Heart left ventricle (tissue), 16 donors: ENCODE results near the gene RPL13. TPM values are rescaled to one million over a fixed set of nuclear protein-coding genes. Genes with fewer than 3 reads are reported as not detected.

ENCODE experiments used
- ATAC-seq, 4 donors: fragments of 200-7000 bp; cut with Tn5 transposase; one replicate each; pipeline ENCODE4 v1.9.1; 2020 to 2022; ENCODE audit warnings: moderate library complexity in 4 of 4, mild to moderate bottlenecking in 3 of 4, moderate number of reproducible peaks in 1 of 4
- DNase-seq, 5 donors: peaks; one replicate each; pipeline ENCODE4 v3.0.0-alpha.2; 2020
- H3K27ac ChIP-seq, 12 donors: fragments of 200-600 bp; sonication (generic) in 4 of 12; one replicate each; pipeline versions ENCODE4 v1.5.0 to v1.8.0; 2016 to 2022; ENCODE audit warnings: mild to moderate bottlenecking in 2 of 12
- H3K27me3 ChIP-seq, 9 donors: fragments of 200-600 bp; sonication (generic) in 2 of 9; one replicate each; pipeline versions ENCODE4 v1.5.1 to v1.8.0; 2016 to 2022; ENCODE audit warnings: mild to moderate bottlenecking in 3 of 9
- H3K36me3 ChIP-seq, 9 donors: fragments of 200-600 bp; sonication (generic) in 2 of 9; one replicate each; pipeline versions ENCODE4 v1.5.0 to v1.8.0; 2018 to 2022; ENCODE audit warnings: mild to moderate bottlenecking in 2 of 9
- H3K4me1 ChIP-seq, 12 donors: fragments of 200-600 bp; sonication (generic) in 4 of 12; one replicate each; pipeline versions ENCODE4 v1.5.0 to v1.8.0; 2016 to 2022; ENCODE audit warnings: mild to moderate bottlenecking in 3 of 12
- H3K4me3 ChIP-seq, 12 donors: fragments of 200-600 bp; sonication (generic) in 4 of 12; one replicate each; pipeline versions ENCODE4 v1.5.0 to v1.8.0; 2017 to 2022; ENCODE audit warnings: mild to moderate bottlenecking in 9 of 12, moderate library complexity in 4 of 12
- H3K9me3 ChIP-seq, 12 donors: fragments of 200-600 bp; sonication (generic) in 4 of 12; one replicate each; pipeline versions ENCODE4 v1.5.0 to v1.8.0; 2016 to 2022; ENCODE audit warnings: mild to moderate bottlenecking in 1 of 12
- POLR2A ChIP-seq, 2 donors: fragments of 450-650 bp; IDR thresholded peaks; one replicate each; pipeline ENCODE4 v1.6.1; 2017; ENCODE audit warnings: antibody characterized with exemption in 2 of 2, mild to moderate bottlenecking in 2 of 2, moderate library complexity in 2 of 2
- WGBS, 4 donors: extraction: QIAGEN DNeasy Blood & Tissue Kit in 2 of 4; methylation state at CpG; one replicate each; pipeline versions ENCODE4 v1.1.5 to v1.1.7; 2013 to 2018; 5-methylcytosine and 5-hydroxymethylcytosine counted together
- intact Hi-C, 10 donors: fragments of 100-400 bp; cut with DNase I; formaldehyde crosslinking; loops; one replicate each; pipeline versions ENCODE4 v1.11.1 to v1.14.2; 2022
- polyA plus RNA-seq, 2 donors: library from polyadenylated mRNA; stranded (reverse); fragments of 200-250 nt; gene quantifications; one replicate each; pipeline ENCODE4 v1.2.3, GENCODE V29; 2013
- total RNA-seq, 9 donors: library from RNA; depleted of rRNA in 2 of 9; stranded (reverse); fragments of >200 nt in 2 of 9; fragmentation: NEBNext Ultra II Directional in 3 of 9; extraction: Animal tissue kit (Norgen Biotek cat#: 25700) in 3 of 9; gene quantifications; one replicate each; pipeline versions ENCODE4 v1.1.0 to v1.2.4, GENCODE V29; 2016 to 2023
- TF ChIP-seq, protein P1 (sequence below), 12 donors: fragments of 200-600 bp; sonication (generic) in 4 of 12; IDR thresholded peaks; one replicate each; pipeline versions ENCODE4 v1.5.0 to v1.8.0; 2018 to 2022; ENCODE audit warnings: antibody characterized with exemption in 12 of 12, mild to moderate bottlenecking in 5 of 12
- donor health status: ischemic (EF 13 %, LVEDD 7.1; RV severe dilation, severe dysfunction).
- donor health status: healthy with polysubstance abuse.
- donor health status: DM: no; HTN: yes; CAD: no.
- donor health status: DM: no; HTN: no; CAD: no.
- donor health status: ischemic (EF 25% LVEDD 6.9; RV normal size, moderate dysfunction).
- donor health status: ischemic (EF 25% LVEDD 5.7; RV mildly dilated, moderate dysfunction).
- donor health status: healthy.
- donor health status: DM: yes; HTN: yes; CAD: no.
- donor health status: ischemic (EF 35%, LVEDD 5.7; RV mildly dilated, moderate dysfunction).
- donor health status: nonischemic (EF 11% LVEDD 7.7; RV severe dilation, severe dysfunction).
- donor health status: DM: yes; HTN: yes; CAD: no.
- donor health status: PGD.
- donor health status: ischemic (EF 29% LVEDD 5.4; RV normal size, mild dysfunction).
- donor health status: nonischemic (EF 23%, LVEDD 6.1; RV moderate dilation, normal function).

Gene RPL13
- total and polyA plus RNA-seq, 11 donors: 701 to 5,500 (median 1,282) TPM

DNA sequence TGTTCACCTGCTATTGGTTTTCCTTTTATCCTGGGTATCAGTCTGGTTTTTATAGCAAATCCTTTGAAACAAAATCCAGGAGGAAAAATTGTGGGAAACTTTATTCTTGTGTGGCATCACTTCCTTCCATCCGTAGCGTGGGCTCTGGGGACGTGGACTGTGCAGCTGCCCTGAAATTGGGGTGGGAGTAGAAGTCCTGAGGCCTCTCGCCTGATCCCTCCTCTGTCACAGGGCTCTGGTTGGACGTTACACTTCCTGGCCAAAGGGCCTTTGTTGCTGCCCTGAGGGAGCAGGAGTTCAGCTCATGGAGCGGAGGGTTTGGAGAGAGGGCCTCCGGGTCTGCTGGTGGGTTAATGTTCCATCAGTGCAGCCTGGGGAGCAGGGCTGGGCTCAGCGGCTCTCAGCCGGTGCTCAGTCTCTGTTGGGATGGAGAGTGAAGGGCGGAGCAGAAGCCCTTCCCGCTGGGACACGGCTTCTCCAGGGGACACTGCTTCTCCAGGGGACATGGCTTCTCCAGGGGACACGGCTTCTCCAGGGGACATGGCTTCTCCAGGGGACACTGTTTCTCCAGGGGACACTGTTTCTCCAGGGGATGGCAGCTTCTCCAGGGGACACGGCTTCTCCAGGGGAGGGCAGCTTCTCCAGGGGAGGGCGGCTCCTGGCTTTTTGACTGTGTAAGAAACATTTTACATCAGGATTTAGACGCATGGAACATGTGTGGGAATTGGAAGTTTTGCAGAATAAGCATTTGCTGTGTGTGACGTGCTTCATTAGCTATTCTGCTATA, 15.2 kb upstream of the RPL13 start:
- intact Hi-C loops: no loop called here
- H3K4me3 ChIP-seq: no peak overlapping the region
- DNase-seq (no peak), ATAC-seq (no peak)
- H3K27ac ChIP-seq: no peak overlapping the region
- H3K36me3 ChIP-seq: peaks cover 0 to 86% (median 66%) of the 10 kb centered on the region in 9 donors
- TF ChIP-seq, protein P1, sequence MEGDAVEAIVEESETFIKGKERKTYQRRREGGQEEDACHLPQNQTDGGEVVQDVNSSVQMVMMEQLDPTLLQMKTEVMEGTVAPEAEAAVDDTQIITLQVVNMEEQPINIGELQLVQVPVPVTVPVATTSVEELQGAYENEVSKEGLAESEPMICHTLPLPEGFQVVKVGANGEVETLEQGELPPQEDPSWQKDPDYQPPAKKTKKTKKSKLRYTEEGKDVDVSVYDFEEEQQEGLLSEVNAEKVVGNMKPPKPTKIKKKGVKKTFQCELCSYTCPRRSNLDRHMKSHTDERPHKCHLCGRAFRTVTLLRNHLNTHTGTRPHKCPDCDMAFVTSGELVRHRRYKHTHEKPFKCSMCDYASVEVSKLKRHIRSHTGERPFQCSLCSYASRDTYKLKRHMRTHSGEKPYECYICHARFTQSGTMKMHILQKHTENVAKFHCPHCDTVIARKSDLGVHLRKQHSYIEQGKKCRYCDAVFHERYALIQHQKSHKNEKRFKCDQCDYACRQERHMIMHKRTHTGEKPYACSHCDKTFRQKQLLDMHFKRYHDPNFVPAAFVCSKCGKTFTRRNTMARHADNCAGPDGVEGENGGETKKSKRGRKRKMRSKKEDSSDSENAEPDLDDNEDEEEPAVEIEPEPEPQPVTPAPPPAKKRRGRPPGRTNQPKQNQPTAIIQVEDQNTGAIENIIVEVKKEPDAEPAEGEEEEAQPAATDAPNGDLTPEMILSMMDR (IDR thresholded peaks at IDR 0.05): no peak
- no peak for TF ChIP-seq POLR2A (IDR thresholded peaks at IDR 0.05)
- no peaks in the 10 kb centered on the region for H3K9me3 ChIP-seq
- WGBS, 4 donors: 90 to 97% (median 93%) methylated on average over 8 to 17 of the region's 17 CpGs
- H3K4me1 ChIP-seq: peaks cover 0 to 14% (median 0%) of the 10 kb centered on the region in 12 donors
- no peaks in the 10 kb centered on the region for H3K27me3 ChIP-seq

DNA sequence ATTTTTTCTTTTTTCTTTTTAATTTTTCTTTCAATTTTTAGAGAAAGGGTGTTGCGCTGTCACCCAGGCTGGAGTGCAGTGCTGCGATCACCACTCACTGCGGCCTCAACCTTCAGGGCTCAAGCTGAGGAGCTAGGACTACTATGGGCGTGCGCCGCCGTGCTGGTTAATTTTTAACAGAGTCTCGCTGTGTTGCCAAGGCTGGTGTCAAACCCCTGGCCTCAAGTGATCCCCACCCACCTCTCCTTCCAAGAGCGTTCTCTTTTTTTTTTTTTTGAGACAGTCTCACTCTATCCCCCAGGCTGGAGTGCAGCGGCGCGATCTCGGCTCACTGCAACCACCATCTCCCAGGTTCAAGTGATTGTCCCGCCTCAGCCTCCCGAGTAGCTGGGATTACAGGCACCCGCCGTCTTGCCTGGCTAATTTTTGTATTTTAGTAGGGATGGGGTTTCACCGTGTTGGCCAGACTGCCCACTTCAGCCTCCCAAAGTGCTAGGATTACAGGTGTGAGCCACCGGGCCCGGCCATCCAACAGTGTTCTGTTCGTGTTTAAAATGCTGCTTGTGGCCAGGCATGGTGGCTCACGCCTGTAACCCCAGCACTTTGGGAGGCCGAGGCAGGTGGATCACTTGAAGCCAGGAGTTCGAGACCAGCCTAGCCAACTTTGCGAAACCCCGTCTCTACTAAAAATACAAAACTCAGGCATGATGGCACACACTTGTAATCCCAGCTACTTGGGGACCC, 14.5 kb upstream of the RPL13 start:
- WGBS, 4 donors: 94 to 97% (median 96%) methylated on average over 24 to 26 of the region's 26 CpGs
- TF ChIP-seq, protein P1 (IDR thresholded peaks at IDR 0.05): no peak
- TF ChIP-seq POLR2A (IDR thresholded peaks at IDR 0.05): no peak
- DNase-seq: no peak
- H3K27ac ChIP-seq: no peak overlapping the region
- peaks cover 0 to 93% (median 73%) of the 10 kb centered on the region in 9 donors for H3K36me3 ChIP-seq
- H3K27me3 ChIP-seq: no peaks in the 10 kb centered on the region
- H3K4me1 ChIP-seq: peaks cover 0 to 11% (median 0%) of the 10 kb centered on the region in 12 donors
- ATAC-seq: no peak
- no peaks in the 10 kb centered on the region for H3K9me3 ChIP-seq
- no peak overlapping the region for H3K4me3 ChIP-seq
- intact Hi-C loops: no loop called here

DNA sequence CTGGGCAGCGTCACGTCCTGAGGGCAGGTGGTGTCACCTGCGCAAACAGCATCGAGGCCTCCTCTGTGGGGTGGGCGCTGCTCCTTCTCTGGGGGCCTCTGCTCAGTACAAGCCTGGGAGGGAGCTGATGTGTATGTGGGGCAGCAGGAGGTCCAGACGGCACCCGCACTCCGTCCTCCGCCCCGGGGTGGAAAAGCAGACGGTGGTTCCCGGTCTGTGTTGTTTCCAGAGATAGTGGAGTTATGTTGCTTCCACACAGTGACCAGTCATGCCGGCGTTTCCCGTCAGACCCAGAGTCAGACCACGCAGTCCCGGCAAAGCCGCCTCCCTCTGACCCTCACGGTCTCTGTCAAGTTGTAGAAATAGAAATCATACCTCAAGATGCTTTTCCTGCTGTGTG, 13.7 kb upstream of the RPL13 start:
- no peak for DNase-seq
- Histone ChIP-seq H3K36me3 (peaks cover 0 to 94% (median 75%) of the 10 kb centered on the region in 9 donors), H3K4me3 (no peak overlapping the region), H3K27me3 (no peaks in the 10 kb centered on the region), H3K9me3 (no peaks in the 10 kb centered on the region), H3K27ac (no peak overlapping the region), H3K4me1 (peaks cover 0 to 6% (median 0%) of the 10 kb centered on the region in 12 donors)
- TF ChIP-seq POLR2A (IDR thresholded peaks at IDR 0.05): no peak
- TF ChIP-seq, protein P1 (IDR thresholded peaks at IDR 0.05): no peak
- intact Hi-C loops: no loop called here
- no peak for ATAC-seq
- WGBS, 4 donors: 90 to 95% (median 93%) methylated on average over 16 to 19 of the region's 19 CpGs

DNA sequence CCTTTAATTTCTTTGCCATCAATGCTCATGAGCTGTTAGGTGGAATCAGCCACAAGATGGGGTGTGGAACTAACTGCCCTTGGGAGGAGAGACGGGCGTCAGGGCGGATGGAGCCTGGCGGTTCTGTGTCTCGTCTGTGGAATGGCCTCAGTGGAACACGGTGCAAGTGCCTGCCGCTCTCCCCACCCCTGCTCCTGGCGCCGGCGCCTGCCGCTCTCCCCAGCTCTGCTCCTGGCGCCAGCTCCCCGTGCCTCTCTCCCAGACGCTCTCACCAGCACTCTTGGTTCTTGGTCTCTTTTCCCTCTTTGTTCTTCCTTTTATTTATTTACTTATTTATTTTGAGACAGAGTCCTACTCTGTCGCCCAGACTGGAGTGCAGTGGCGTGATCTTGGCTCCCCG, 13.2 kb upstream of the RPL13 start:
- TF ChIP-seq POLR2A (IDR thresholded peaks at IDR 0.05): no peak
- TF ChIP-seq, protein P1 (IDR thresholded peaks at IDR 0.05): no peak
- Histone ChIP-seq H3K9me3 (no peaks in the 10 kb centered on the region), H3K27ac (no peak overlapping the region), H3K36me3 (peaks cover 0 to 94% (median 80%) of the 10 kb centered on the region in 9 donors), H3K27me3 (no peaks in the 10 kb centered on the region), H3K4me3 (no peak overlapping the region), H3K4me1 (peaks cover 0 to 1% (median 0%) of the 10 kb centered on the region in 12 donors)
- intact Hi-C loops: no loop called here
- ATAC-seq: no peak
- no peak for DNase-seq
- WGBS, 4 donors: 89 to 95% (median 94%) methylated on average over 17 of the region's 17 CpGs
